Sciatic nerve (tissue), 2 donors: ENCODE results near the gene SLC22A31. TPM values are rescaled to one million over a fixed set of nuclear protein-coding genes. Genes with fewer than 3 reads are reported as not detected.
A peak's percentile ranks its signal among the peaks of the same experiment; 100 is the strongest.
"Not testable (repeated sequence)": the region's sequence is repeated elsewhere in the genome, so short reads cannot be mapped to it uniquely, and the experiment has no call there.

ENCODE experiments used
- ATAC-seq: fragments of 200-7000 bp; cut with Tn5 transposase; one replicate; pipeline ENCODE4 v1.9.1; 2020; ENCODE audit warnings: mild to moderate bottlenecking, moderate library complexity
- DNase-seq: peaks from one replicate; pipeline ENCODE4 v3.0.0-alpha.2; 2020; ENCODE audit warnings: low spot score
- intact Hi-C: fragments of 100-400 bp; cut with DNase I; formaldehyde crosslinking; loops from one replicate; pipeline ENCODE4 v1.14.2; 2022
- total RNA-seq: library from RNA; stranded (reverse); fragmentation: NEBNext Ultra II Directional; extraction: Animal tissue kit (Norgen Biotek cat#: 25700); gene quantifications from one replicate; pipeline ENCODE4 v1.2.1, GENCODE V29; 2021
- donor health status: DM: no; HTN: no; CAD: no.
- donor health status: DM: no; HTN: no; CAD: no.

SLC22A31 gene
- total RNA-seq, 1 donor from 2014 or later: 0.98 TPM

GRCh38 chr16:89195521-89196171 is 4.7 kb downstream of the SLC22A31 start:
- intact Hi-C loops: no loop called here
- DNase-seq (peak; percentile 52), ATAC-seq (no peak)

- intact Hi-C loops: no loop called here
- ATAC-seq: no peak
- DNase-seq: peak; percentile 58
These were observed 5.7 kb downstream of the SLC22A31 start for GRCh38 chr16:89194340-89195311.

- no peak for DNase-seq
- intact Hi-C loops: no loop called here
- ATAC-seq: peak; percentile 7
These were observed 6.6 kb downstream of the SLC22A31 start for GRCh38 chr16:89193576-89194293.

GRCh38 chr16:89192956-89193575 is 7.3 kb downstream of the SLC22A31 start:
- DNase-seq (peak; percentile 86), ATAC-seq (peak; percentile 76)
- intact Hi-C loops: no loop called here

- DNase-seq, intact Hi-C loops: not testable (repeated sequence)
- peak; percentile 77 for ATAC-seq
These were observed 8.0 kb downstream of the SLC22A31 start for GRCh38 chr16:89192186-89192955.

- intact Hi-C loops: no loop called here
- no peak for DNase-seq
- no peak for ATAC-seq
These were observed 8.5 kb downstream of the SLC22A31 start for GRCh38 chr16:89191901-89192185.

- no peak for DNase-seq
- intact Hi-C loops: no loop called here
- no peak for ATAC-seq
These were observed 9.1 kb downstream of the SLC22A31 start for GRCh38 chr16:89191033-89191900.

- ATAC-seq (no peak), DNase-seq (no peak)
- intact Hi-C loops: no loop called here
These were observed 10.0 kb downstream of the SLC22A31 start for GRCh38 chr16:89190150-89190958.

- DNase-seq: no peak
- no peak for ATAC-seq
- intact Hi-C loops: no loop called here
These were observed 10.8 kb downstream of the SLC22A31 start for GRCh38 chr16:89189358-89190025.

GRCh38 chr16:89188471-89189357 is 11.6 kb downstream of the SLC22A31 start:
- DNase-seq, intact Hi-C loops, ATAC-seq: not testable (repeated sequence)

- ATAC-seq (no peak), DNase-seq (no peak)
- intact Hi-C loops: no loop called here
These were observed 12.5 kb downstream of the SLC22A31 start for GRCh38 chr16:89187770-89188392.

GRCh38 chr16:89187032-89187769 is 13.1 kb downstream of the SLC22A31 start:
- intact Hi-C loops: no loop called here
- ATAC-seq (no peak), DNase-seq (no peak)

GRCh38 chr16:89186593-89187031 is 13.7 kb downstream of the SLC22A31 start:
- DNase-seq, ATAC-seq, intact Hi-C loops: not testable (repeated sequence)
